Heart left ventricle (tissue), 16 donors: ENCODE measurements around the gene SYAP1. TPM values are rescaled to one million over a fixed set of nuclear protein-coding genes. Genes with fewer than 3 reads are reported as not detected.
A peak's percentile ranks its signal among the peaks of the same experiment; 100 is the strongest.

Experiments used
- ATAC-seq, 4 donors: fragments of 200-7000 bp; cut with Tn5 transposase; one replicate each; pipeline ENCODE4 v1.9.1; 2020 to 2022; ENCODE audit warnings: moderate library complexity in 4 of 4, mild to moderate bottlenecking in 3 of 4, moderate number of reproducible peaks in 1 of 4
- DNase-seq, 5 donors: peaks; one replicate each; pipeline ENCODE4 v3.0.0-alpha.2; 2020
- H3K27ac ChIP-seq, 12 donors: fragments of 200-600 bp; sonication (generic) in 4 of 12; one replicate each; pipeline versions ENCODE4 v1.5.0 to v1.8.0; 2016 to 2022; ENCODE audit warnings: mild to moderate bottlenecking in 2 of 12
- H3K27me3 ChIP-seq, 9 donors: fragments of 200-600 bp; sonication (generic) in 2 of 9; one replicate each; pipeline versions ENCODE4 v1.5.1 to v1.8.0; 2016 to 2022; ENCODE audit warnings: mild to moderate bottlenecking in 3 of 9
- H3K36me3 ChIP-seq, 9 donors: fragments of 200-600 bp; sonication (generic) in 2 of 9; one replicate each; pipeline versions ENCODE4 v1.5.0 to v1.8.0; 2018 to 2022; ENCODE audit warnings: mild to moderate bottlenecking in 2 of 9
- H3K4me1 ChIP-seq, 12 donors: fragments of 200-600 bp; sonication (generic) in 4 of 12; one replicate each; pipeline versions ENCODE4 v1.5.0 to v1.8.0; 2016 to 2022; ENCODE audit warnings: mild to moderate bottlenecking in 3 of 12
- H3K4me3 ChIP-seq, 12 donors: fragments of 200-600 bp; sonication (generic) in 4 of 12; one replicate each; pipeline versions ENCODE4 v1.5.0 to v1.8.0; 2017 to 2022; ENCODE audit warnings: mild to moderate bottlenecking in 9 of 12, moderate library complexity in 4 of 12
- H3K9me3 ChIP-seq, 12 donors: fragments of 200-600 bp; sonication (generic) in 4 of 12; one replicate each; pipeline versions ENCODE4 v1.5.0 to v1.8.0; 2016 to 2022; ENCODE audit warnings: mild to moderate bottlenecking in 1 of 12
- POLR2A ChIP-seq, 2 donors: fragments of 450-650 bp; IDR thresholded peaks; one replicate each; pipeline ENCODE4 v1.6.1; 2017; ENCODE audit warnings: antibody characterized with exemption in 2 of 2, mild to moderate bottlenecking in 2 of 2, moderate library complexity in 2 of 2
- WGBS, 4 donors: extraction: QIAGEN DNeasy Blood & Tissue Kit in 2 of 4; methylation state at CpG; one replicate each; pipeline versions ENCODE4 v1.1.5 to v1.1.7; 2013 to 2018; 5-methylcytosine and 5-hydroxymethylcytosine counted together
- intact Hi-C, 10 donors: fragments of 100-400 bp; cut with DNase I; formaldehyde crosslinking; loops; one replicate each; pipeline versions ENCODE4 v1.11.1 to v1.14.2; 2022
- polyA plus RNA-seq, 2 donors: library from polyadenylated mRNA; stranded (reverse); fragments of 200-250 nt; gene quantifications; one replicate each; pipeline ENCODE4 v1.2.3, GENCODE V29; 2013
- total RNA-seq, 9 donors: library from RNA; depleted of rRNA in 2 of 9; stranded (reverse); fragments of >200 nt in 2 of 9; fragmentation: NEBNext Ultra II Directional in 3 of 9; extraction: Animal tissue kit (Norgen Biotek cat#: 25700) in 3 of 9; gene quantifications; one replicate each; pipeline versions ENCODE4 v1.1.0 to v1.2.4, GENCODE V29; 2016 to 2023
- TF ChIP-seq, protein P1 (sequence below), 12 donors: fragments of 200-600 bp; sonication (generic) in 4 of 12; IDR thresholded peaks; one replicate each; pipeline versions ENCODE4 v1.5.0 to v1.8.0; 2018 to 2022; ENCODE audit warnings: antibody characterized with exemption in 12 of 12, mild to moderate bottlenecking in 5 of 12
- donor health status: ischemic (EF 13 %, LVEDD 7.1; RV severe dilation, severe dysfunction).
- donor health status: healthy with polysubstance abuse.
- donor health status: DM: no; HTN: yes; CAD: no.
- donor health status: DM: no; HTN: no; CAD: no.
- donor health status: ischemic (EF 25% LVEDD 6.9; RV normal size, moderate dysfunction).
- donor health status: ischemic (EF 25% LVEDD 5.7; RV mildly dilated, moderate dysfunction).
- donor health status: healthy.
- donor health status: DM: yes; HTN: yes; CAD: no.
- donor health status: ischemic (EF 35%, LVEDD 5.7; RV mildly dilated, moderate dysfunction).
- donor health status: nonischemic (EF 11% LVEDD 7.7; RV severe dilation, severe dysfunction).
- donor health status: DM: yes; HTN: yes; CAD: no.
- donor health status: PGD.
- donor health status: ischemic (EF 29% LVEDD 5.4; RV normal size, mild dysfunction).
- donor health status: nonischemic (EF 23%, LVEDD 6.1; RV moderate dilation, normal function).

The SYAP1 gene
- total and polyA plus RNA-seq, 11 donors, result 10.1 to 23.4 (median 17.1) TPM

DNA sequence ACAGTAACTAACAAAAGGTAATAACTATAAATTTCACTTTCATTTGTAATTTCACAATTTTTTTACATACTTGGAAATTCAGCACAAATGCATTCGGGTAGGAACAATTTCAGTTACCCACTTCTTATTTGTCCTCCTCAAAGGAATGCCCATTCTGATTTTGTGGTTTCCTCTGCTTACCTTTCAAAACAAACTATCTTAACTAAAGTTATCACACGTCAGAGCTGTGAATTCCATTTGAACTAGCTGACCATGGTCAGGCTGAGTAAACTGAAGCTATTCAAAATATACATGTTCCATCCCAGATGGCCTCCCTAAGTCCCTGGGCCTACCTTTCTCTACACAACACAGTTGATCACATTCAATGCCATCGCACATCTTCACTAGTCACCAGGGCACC, 11.4 kb upstream of the SYAP1 start:
- 83 to 92% (median 90%) methylated on average over 3 of the region's 3 CpGs for WGBS, 4 donors
- no peak for ATAC-seq
- TF ChIP-seq POLR2A (IDR thresholded peaks at IDR 0.05), result no peak
- TF ChIP-seq, protein P1, sequence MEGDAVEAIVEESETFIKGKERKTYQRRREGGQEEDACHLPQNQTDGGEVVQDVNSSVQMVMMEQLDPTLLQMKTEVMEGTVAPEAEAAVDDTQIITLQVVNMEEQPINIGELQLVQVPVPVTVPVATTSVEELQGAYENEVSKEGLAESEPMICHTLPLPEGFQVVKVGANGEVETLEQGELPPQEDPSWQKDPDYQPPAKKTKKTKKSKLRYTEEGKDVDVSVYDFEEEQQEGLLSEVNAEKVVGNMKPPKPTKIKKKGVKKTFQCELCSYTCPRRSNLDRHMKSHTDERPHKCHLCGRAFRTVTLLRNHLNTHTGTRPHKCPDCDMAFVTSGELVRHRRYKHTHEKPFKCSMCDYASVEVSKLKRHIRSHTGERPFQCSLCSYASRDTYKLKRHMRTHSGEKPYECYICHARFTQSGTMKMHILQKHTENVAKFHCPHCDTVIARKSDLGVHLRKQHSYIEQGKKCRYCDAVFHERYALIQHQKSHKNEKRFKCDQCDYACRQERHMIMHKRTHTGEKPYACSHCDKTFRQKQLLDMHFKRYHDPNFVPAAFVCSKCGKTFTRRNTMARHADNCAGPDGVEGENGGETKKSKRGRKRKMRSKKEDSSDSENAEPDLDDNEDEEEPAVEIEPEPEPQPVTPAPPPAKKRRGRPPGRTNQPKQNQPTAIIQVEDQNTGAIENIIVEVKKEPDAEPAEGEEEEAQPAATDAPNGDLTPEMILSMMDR (IDR thresholded peaks at IDR 0.05), result no peak
- DNase-seq, result no peak
- intact Hi-C loops, result no loop called here
- Histone ChIP-seq H3K9me3 (no peaks in the 10 kb centered on the region), H3K4me1 (peaks cover 0 to 10% (median 0%) of the 10 kb centered on the region in 12 donors), H3K36me3 (peaks cover 0 to 11% (median 0%) of the 10 kb centered on the region in 9 donors), H3K27ac (no peak overlapping the region), H3K27me3 (peaks cover 0 to 29% (median 0%) of the 10 kb centered on the region in 9 donors), H3K4me3 (no peak overlapping the region)

- H3K9me3 ChIP-seq, result no peaks in the 10 kb centered on the region
- 34 to 61% (median 46%) methylated on average over 9 of the region's 9 CpGs for WGBS, 4 donors
- no peak for ATAC-seq
- TF ChIP-seq POLR2A (IDR thresholded peaks at IDR 0.05), result no peak
- TF ChIP-seq, protein P1 (IDR thresholded peaks at IDR 0.05), result no peak
- peaks cover 0 to 10% (median 0%) of the 10 kb centered on the region in 9 donors for H3K36me3 ChIP-seq
- peak overlapping the region; percentile 8 to 95 (median 75) for H3K4me3 ChIP-seq
- H3K27me3 ChIP-seq, result peaks cover 0 to 32% (median 0%) of the 10 kb centered on the region in 9 donors
- no peak for DNase-seq
- H3K27ac ChIP-seq, result peak overlapping the region in 11 of 12 donors; percentile 14 to 87 (median 82)
- intact Hi-C loops, result no loop called here
- H3K4me1 ChIP-seq, result peaks cover 0 to 10% (median 0%) of the 10 kb centered on the region in 12 donors
These were observed 8.1 kb upstream of the SYAP1 start for GRCh38 chrX:16711219-16711811.

DNA sequence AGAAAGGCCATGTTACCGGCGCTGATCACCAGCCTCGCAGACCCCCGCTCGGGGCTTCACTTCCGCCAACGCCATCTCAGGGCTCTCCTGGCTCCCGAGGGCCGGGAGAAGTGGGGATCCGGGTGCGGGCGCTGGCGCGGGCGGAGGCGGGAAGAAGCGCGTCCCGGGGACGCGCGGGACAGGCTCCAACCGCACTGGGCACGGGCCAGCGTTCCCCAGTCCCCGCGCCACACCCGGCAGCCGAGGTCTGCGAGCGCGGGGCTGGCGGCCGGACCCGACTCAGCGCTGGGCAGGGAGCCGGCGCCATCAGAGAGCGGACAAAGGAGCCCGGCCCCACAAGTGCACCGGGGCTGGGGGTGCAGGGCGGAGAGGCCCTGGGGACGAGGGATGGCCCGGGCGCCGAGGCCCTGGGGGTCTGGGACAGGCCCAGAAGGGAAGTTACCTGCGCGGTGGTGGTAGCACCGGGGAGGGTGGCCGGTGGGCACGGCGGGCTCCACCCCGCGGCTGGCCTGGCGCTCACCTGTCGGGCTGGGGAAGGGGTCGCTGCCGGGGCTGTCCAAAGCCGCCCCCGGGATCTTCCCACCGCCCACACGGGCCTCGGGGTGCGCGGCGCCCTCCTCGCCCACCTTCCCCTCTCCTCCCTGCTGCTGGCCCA, 7.4 kb upstream of the SYAP1 start:
- Histone ChIP-seq H3K27me3 (peaks cover 0 to 32% (median 0%) of the 10 kb centered on the region in 9 donors), H3K27ac (peak overlapping the region; percentile 14 to 87 (median 80)), H3K36me3 (peaks cover 0 to 7% (median 0%) of the 10 kb centered on the region in 9 donors), H3K9me3 (no peaks in the 10 kb centered on the region), H3K4me1 (peaks cover 0 to 10% (median 0%) of the 10 kb centered on the region in 12 donors), H3K4me3 (peak overlapping the region; percentile 8 to 95 (median 75))
- DNase-seq (peak in 4 of 5 donors; percentile 5 to 36 (median 26)), ATAC-seq (peak; percentile 15 to 73 (median 56))
- TF ChIP-seq, protein P1 (IDR thresholded peaks at IDR 0.05), result no peak
- no peak for TF ChIP-seq POLR2A (IDR thresholded peaks at IDR 0.05)
- 0 to 2% (median 1%) methylated on average over 22 to 67 of the region's 67 CpGs for WGBS, 4 donors
- intact Hi-C loops, result no loop called here

DNA sequence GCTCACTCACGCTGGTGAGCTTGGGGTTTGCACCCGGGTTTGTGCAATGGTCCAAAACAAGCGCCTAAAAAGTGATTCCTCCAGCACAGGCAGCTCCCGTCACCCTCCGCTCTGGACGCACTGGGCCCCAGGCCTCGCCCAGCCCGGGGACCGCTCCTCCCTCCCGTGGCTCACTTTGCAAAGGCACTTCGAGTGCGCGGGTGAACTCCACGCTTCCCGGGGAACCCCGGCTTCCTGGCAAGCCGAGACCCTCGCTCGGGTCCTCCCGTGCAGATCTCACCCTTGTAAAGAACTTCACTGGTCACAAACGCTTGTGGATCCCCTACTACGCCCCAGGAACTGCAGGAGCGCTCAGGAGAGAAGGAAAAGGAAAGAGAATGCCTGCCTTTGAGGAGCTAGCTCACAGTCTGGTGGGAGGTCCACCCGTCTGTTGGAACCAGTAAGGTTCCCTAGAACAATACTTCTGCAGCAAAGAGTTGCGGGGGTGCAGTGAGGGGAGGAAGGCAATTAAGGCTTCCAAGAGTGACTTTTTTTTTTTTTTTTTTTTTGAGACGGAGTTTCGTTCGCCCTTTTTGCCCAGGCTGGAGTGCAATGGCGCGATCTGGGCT, 6.8 kb upstream of the SYAP1 start, which contains the start of gene CTPS2:
Gene CTPS2 (minus strand): TSS at position 122 of the 608 bp plus-strand sequence. CDS start 9,767 bp downstream, outside the sequence.
- Histone ChIP-seq H3K27me3 (peaks cover 0 to 32% (median 0%) of the 10 kb centered on the region in 9 donors), H3K36me3 (peaks cover 0 to 6% (median 0%) of the 10 kb centered on the region in 9 donors), H3K4me1 (peaks cover 0 to 10% (median 0%) of the 10 kb centered on the region in 12 donors), H3K27ac (peak within 1 kb of the TSS; percentile 14 to 87 (median 80)), H3K4me3 (peak within 1 kb of the TSS; percentile 8 to 95 (median 75)), H3K9me3 (no peaks in the 10 kb centered on the region)
- intact Hi-C loops, result no loop called here
- no peak for TF ChIP-seq POLR2A (IDR thresholded peaks at IDR 0.05)
- TF ChIP-seq, protein P1 (IDR thresholded peaks at IDR 0.05), result peak in 1 of 12 donors; percentile 9
- ATAC-seq (peak; percentile 78 to 95 (median 92)), DNase-seq (peak; percentile 41 to 83 (median 70))
- 5 to 16% (median 8%) methylated on average over 18 to 30 of the region's 30 CpGs for WGBS, 4 donors
